ENCODE data around the gene CACNA2D3. TPM values are rescaled to one million over a fixed set of nuclear protein-coding genes. Genes with fewer than 3 reads are reported as not detected.
"Not testable (repeated sequence)": the region's sequence is repeated elsewhere in the genome, so short reads cannot be mapped to it uniquely, and the experiment has no call there.

CACNA2D3 gene
- total RNA-seq, 2 donors from 2014 or later = 0.97 TPM; not detected in 1

GRCh38 chr3:55105647-55106046, 983.3 kb downstream of the CACNA2D3 start:
- no peaks in the 10 kb centered on the region for H3K36me3 Mint-ChIP-seq (ENCODE audit: low read depth)
- no peak overlapping the region for H3K4me3 Mint-ChIP-seq
- Histone ChIP-seq H3K9me3 (ENCODE audit: control insufficient read depth, low read length) (no peaks in the 10 kb centered on the region), H3K27me3 (ENCODE audit: control insufficient read depth, insufficient read depth, low read length, poor library complexity, severe bottlenecking) (no peaks in the 10 kb centered on the region), H3K36me3 (ENCODE audit: control insufficient read depth, insufficient read depth, low read length) (no peaks in the 10 kb centered on the region), H3K9ac (ENCODE audit: extremely low read depth, low read length, poor library complexity, severe bottlenecking) (no peak overlapping the region), H3K4me1 (ENCODE audit: control insufficient read depth, insufficient read depth, low read length) (no peaks in the 10 kb centered on the region), H3K4me3 (ENCODE audit: low read length) (no peak overlapping the region), H3K27ac (ENCODE audit: low read depth, low read length) (no peak overlapping the region)
- no peak overlapping the region for H3K27ac Mint-ChIP-seq
- H3K4me1 Mint-ChIP-seq = no peaks in the 10 kb centered on the region
- no peaks in the 10 kb centered on the region for H3K9me3 Mint-ChIP-seq
- H3K27me3 Mint-ChIP-seq (ENCODE audit: insufficient read depth) = no peaks in the 10 kb centered on the region
- no peak for DNase-seq
- 92 to 94% methylated on average over 9 to 10 of the region's 10 CpGs for WGBS, 2 experiments (ENCODE audit: insufficient coverage in 1 of 2, insufficient read length in 1 of 2)
- TF ChIP-seq, protein P1, sequence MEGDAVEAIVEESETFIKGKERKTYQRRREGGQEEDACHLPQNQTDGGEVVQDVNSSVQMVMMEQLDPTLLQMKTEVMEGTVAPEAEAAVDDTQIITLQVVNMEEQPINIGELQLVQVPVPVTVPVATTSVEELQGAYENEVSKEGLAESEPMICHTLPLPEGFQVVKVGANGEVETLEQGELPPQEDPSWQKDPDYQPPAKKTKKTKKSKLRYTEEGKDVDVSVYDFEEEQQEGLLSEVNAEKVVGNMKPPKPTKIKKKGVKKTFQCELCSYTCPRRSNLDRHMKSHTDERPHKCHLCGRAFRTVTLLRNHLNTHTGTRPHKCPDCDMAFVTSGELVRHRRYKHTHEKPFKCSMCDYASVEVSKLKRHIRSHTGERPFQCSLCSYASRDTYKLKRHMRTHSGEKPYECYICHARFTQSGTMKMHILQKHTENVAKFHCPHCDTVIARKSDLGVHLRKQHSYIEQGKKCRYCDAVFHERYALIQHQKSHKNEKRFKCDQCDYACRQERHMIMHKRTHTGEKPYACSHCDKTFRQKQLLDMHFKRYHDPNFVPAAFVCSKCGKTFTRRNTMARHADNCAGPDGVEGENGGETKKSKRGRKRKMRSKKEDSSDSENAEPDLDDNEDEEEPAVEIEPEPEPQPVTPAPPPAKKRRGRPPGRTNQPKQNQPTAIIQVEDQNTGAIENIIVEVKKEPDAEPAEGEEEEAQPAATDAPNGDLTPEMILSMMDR (conservative IDR thresholded peaks at IDR 0.05) = no peak

GRCh38 chr3:55107187-55107586, 984.8 kb downstream of the CACNA2D3 start:
- Histone ChIP-seq H3K4me3 (ENCODE audit: low read length) (no peak overlapping the region), H3K36me3 (ENCODE audit: control insufficient read depth, insufficient read depth, low read length) (no peaks in the 10 kb centered on the region), H3K9ac (ENCODE audit: extremely low read depth, low read length, poor library complexity, severe bottlenecking) (no peak overlapping the region), H3K9me3 (ENCODE audit: control insufficient read depth, low read length) (no peaks in the 10 kb centered on the region), H3K4me1 (ENCODE audit: control insufficient read depth, insufficient read depth, low read length) (no peaks in the 10 kb centered on the region), H3K27me3 (ENCODE audit: control insufficient read depth, insufficient read depth, low read length, poor library complexity, severe bottlenecking) (no peaks in the 10 kb centered on the region), H3K27ac (ENCODE audit: low read depth, low read length) (no peak overlapping the region)
- WGBS, 2 experiments (ENCODE audit: insufficient coverage in 1 of 2, insufficient read length in 1 of 2) = 63 to 83% methylated on average over 2 to 6 of the region's 6 CpGs
- no peak for DNase-seq
- H3K4me1 Mint-ChIP-seq = no peaks in the 10 kb centered on the region
- H3K27ac Mint-ChIP-seq = no peak overlapping the region
- no peaks in the 10 kb centered on the region for H3K9me3 Mint-ChIP-seq
- H3K27me3 Mint-ChIP-seq (ENCODE audit: insufficient read depth) = no peaks in the 10 kb centered on the region
- TF ChIP-seq, protein P1 (conservative IDR thresholded peaks at IDR 0.05) = no peak
- no peaks in the 10 kb centered on the region for H3K36me3 Mint-ChIP-seq (ENCODE audit: low read depth)
- no peak overlapping the region for H3K4me3 Mint-ChIP-seq

DNA sequence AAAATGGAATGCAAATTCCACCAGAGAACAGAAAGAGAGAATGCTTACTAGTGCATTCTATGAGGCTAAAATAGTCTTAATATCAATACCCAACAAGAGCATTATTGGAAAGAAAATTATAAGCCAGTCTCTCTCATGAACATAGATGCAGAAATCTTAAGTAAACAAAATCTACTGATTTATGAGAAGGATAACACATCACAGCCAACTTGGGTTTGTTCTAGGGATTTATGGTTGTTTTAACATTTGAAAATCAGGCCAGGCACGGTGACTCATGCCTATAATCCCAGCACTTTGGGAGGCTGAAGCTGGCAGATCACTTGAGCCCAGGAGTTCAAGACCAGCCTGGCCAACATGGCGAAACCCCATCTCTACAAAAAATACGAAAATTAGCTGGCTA, 989.6 kb downstream of the CACNA2D3 start:
- not testable (repeated sequence) for H3K27me3 ChIP-seq (ENCODE audit: control insufficient read depth, insufficient read depth, low read length, poor library complexity, severe bottlenecking); H3K4me1 ChIP-seq (ENCODE audit: control insufficient read depth, insufficient read depth, low read length); H3K27ac Mint-ChIP-seq; H3K4me3 ChIP-seq (ENCODE audit: low read length); H3K36me3 Mint-ChIP-seq (ENCODE audit: low read depth); DNase-seq; H3K4me3 Mint-ChIP-seq; H3K36me3 ChIP-seq (ENCODE audit: control insufficient read depth, insufficient read depth, low read length); H3K9me3 ChIP-seq (ENCODE audit: control insufficient read depth, low read length); H3K27me3 Mint-ChIP-seq (ENCODE audit: insufficient read depth); H3K4me1 Mint-ChIP-seq; H3K27ac ChIP-seq (ENCODE audit: low read depth, low read length); H3K9ac ChIP-seq (ENCODE audit: extremely low read depth, low read length, poor library complexity, severe bottlenecking); H3K9me3 Mint-ChIP-seq
- 84 to 88% methylated on average over 3 of the region's 3 CpGs for WGBS, 2 experiments (ENCODE audit: insufficient coverage in 1 of 2, insufficient read length in 1 of 2)

DNA sequence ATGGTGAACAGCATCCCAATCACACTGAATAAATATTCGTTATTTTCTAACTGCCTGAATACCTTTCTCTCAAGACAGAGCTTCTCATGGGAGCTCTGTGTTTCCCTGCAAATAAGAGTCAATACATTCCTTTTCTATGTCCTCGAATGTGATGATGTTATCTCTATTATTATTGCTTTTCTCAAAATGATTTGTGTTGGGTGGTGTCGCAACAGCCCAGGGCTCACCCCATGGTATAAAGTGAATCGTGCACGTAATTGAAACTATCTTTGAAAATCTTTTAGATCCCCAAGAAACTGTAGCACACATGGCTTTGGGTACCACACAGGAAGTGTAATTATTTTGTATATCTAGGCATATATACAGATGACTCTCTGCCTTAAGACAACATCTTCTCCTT, 996.1 kb downstream of the CACNA2D3 start:
- no peaks in the 10 kb centered on the region for H3K27me3 ChIP-seq (ENCODE audit: control insufficient read depth, insufficient read depth, low read length, poor library complexity, severe bottlenecking)
- H3K27me3 Mint-ChIP-seq (ENCODE audit: insufficient read depth) = no peaks in the 10 kb centered on the region
- H3K9me3 Mint-ChIP-seq = no peaks in the 10 kb centered on the region
- 83 to 85% methylated on average over 1 to 5 of the region's 5 CpGs for WGBS, 2 experiments (ENCODE audit: insufficient coverage in 1 of 2, insufficient read length in 1 of 2)
- DNase-seq = no peak
- TF ChIP-seq, protein P1 (conservative IDR thresholded peaks at IDR 0.05) = no peak
- no peak overlapping the region for H3K4me3 Mint-ChIP-seq
- no peaks in the 10 kb centered on the region for H3K9me3 ChIP-seq (ENCODE audit: control insufficient read depth, low read length)
- H3K4me3 ChIP-seq (ENCODE audit: low read length) = no peak overlapping the region
- no peaks in the 10 kb centered on the region for H3K4me1 Mint-ChIP-seq
- no peaks in the 10 kb centered on the region for H3K36me3 ChIP-seq (ENCODE audit: control insufficient read depth, insufficient read depth, low read length)
- no peak overlapping the region for H3K9ac ChIP-seq (ENCODE audit: extremely low read depth, low read length, poor library complexity, severe bottlenecking)
- no peaks in the 10 kb centered on the region for H3K36me3 Mint-ChIP-seq (ENCODE audit: low read depth)
- H3K27ac Mint-ChIP-seq = no peak overlapping the region
- no peak overlapping the region for H3K27ac ChIP-seq (ENCODE audit: low read depth, low read length)
- no peaks in the 10 kb centered on the region for H3K4me1 ChIP-seq (ENCODE audit: control insufficient read depth, insufficient read depth, low read length)

Measured in endodermal cell (in vitro differentiated cells).